Stimulated activated CD8-positive, alpha-beta memory T cell treated with anti-CD3 and anti-CD28 coated beads, Interleukin-4, amount 100 ng/mL, for 1 hour (primary cell): ENCODE measurements around the gene OPRD1.
"Not testable (repeated sequence)": the region's sequence is repeated elsewhere in the genome, so short reads cannot be mapped to it uniquely, and the experiment has no call there.

Experiments used
- DNase-seq, 2 donors: peaks; one replicate each; pipeline ENCODE4 v3.0.0-alpha.2; 2020; ENCODE audit warnings: low read depth in 2 of 2, low spot score in 1 of 2

The OPRD1 gene

DNA sequence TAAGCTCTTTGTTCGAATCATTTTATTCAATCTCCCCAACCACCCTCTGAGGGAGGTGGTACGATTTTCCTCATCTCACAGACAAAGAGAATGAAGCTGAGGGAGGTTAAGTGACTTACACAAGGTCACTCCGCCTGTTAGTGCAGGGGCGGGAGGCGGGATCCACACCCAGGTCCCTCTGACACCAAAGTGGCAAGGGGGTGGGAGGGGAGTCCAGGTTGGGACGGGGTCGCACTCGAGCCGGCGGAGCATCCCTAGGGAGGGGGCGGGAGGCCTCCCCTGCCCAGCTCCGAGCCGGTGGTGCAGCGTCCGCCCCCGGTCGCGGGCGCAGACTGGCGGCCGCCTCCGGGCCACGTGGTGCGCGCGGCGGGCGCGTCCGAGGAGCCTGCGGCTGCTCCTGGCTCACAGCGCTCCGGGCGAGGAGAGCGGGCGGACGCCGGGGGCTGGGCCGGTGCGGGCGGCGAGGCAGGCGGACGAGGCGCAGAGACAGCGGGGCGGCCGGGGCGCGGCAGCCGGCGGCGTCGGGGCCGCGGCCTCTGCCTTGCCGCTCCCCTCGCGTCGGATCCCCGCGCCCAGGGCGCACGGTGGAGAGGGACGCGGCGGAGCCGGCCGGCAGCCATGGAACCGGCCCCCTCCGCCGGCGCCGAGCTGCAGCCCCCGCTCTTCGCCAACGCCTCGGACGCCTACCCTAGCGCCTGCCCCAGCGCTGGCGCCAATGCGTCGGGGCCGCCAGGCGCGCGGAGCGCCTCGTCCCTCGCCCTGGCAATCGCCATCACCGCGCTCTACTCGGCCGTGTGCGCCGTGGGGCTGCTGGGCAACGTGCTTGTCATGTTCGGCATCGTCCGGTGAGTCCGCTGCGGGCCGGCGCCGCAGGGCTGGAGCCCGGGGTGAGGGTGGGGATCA, at the start of gene OPRD1:
Gene OPRD1, plus strand, starts transcription at position 405 of the 903 bp plus-strand sequence. Its CDS starts 214 bp downstream, at position 619.
- DNase-seq, result no peak

DNA sequence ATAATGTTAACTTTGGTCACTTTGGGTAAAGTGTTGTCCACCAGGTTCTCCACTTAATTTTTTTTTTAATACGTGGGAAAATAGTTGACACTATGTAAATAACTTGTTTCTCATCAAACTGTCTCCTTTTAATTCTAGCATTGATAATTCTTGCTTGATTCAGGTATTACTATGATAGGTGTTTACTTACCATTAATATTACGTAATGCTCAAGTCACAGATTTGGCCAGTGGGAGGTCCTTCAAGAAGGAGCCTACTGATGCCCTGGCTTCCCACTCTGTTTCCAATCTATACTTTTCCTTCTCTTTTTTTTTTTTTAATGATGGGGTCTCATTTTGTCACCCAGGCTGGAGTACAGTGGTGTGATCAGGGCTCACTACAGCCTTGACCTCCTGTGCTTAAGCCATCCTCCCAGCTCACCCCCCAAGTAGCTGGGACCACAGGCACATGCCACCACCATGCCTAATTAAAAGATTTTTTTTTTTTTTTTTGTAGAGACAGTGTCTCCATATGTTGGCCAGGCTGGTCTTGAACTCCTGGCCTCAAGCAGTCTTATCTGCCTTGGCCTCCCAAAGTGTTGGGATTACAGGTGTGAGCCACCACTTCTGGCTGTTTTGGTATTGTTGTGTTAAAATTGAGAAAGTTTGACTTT, 45.3 kb upstream of the OPRD1 start:
- no peak for DNase-seq

DNA sequence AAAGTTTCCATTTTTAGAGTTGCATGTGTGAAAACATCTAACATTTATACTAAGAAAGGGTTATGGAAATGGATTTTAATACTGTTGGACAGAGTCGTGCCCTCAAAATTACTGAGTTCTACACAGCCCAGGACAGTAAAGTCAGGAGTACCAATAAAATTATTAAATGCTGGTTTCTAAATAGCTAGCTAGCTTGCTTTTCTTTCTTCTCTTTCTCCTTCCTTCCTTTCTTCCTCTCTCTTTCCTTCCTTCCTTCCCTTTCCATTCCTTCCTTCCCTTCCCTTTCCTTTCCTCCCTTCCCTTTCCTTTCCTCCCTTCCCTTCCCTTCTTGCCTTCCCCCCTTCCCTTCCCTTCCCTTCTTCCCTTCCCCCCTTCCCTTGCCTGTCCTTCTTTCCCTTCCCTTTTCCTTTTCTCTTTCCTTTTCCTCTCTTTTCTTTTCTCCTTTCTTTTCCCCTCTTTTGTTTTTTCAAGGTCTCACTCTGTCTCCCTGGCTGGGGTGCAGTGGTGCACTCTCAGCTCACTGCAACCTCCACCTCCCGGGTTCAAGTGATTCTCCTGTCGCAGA, 41.3 kb upstream of the OPRD1 start:
- DNase-seq, result no peak

DNA sequence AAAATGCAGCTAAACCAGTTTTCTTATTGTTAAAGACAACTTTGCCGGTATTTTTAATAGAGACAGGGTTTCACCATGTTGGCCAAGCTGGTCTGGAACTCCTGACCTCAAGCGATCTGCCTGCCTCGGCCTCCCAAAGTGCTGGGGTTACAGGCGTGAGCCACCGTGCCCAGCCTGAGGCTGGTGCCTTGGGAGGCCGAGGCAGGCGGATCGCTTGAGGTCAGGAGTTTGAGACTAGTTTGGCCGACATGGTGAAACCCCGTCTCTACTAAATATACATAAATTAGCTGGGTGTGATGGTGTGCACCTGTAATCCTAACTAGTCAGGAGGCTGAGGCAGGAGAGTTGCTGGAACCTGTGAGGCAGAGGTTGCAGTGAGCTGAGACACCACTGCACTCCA, 40.0 kb upstream of the OPRD1 start:
- DNase-seq, result not testable (repeated sequence)

DNA sequence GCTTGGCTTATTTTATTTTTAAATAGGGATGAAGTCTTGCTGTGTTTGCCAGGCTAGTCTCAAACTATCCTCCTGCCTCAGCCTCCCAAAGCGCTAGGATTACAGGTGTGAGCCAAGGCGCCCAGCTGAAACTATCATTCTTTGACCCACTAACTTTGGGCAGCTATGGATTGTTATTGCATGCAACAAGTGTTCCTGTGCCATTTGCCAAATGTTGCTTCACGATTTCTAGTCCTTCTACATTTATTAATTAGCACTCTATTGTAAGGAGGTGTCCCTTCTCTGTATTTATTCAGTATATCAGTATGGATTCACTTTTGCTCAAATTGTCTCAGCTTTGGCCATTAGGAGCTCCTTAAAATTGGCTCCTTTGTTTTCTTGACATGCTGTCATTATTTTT, 38.9 kb upstream of the OPRD1 start:
- no peak for DNase-seq

DNA sequence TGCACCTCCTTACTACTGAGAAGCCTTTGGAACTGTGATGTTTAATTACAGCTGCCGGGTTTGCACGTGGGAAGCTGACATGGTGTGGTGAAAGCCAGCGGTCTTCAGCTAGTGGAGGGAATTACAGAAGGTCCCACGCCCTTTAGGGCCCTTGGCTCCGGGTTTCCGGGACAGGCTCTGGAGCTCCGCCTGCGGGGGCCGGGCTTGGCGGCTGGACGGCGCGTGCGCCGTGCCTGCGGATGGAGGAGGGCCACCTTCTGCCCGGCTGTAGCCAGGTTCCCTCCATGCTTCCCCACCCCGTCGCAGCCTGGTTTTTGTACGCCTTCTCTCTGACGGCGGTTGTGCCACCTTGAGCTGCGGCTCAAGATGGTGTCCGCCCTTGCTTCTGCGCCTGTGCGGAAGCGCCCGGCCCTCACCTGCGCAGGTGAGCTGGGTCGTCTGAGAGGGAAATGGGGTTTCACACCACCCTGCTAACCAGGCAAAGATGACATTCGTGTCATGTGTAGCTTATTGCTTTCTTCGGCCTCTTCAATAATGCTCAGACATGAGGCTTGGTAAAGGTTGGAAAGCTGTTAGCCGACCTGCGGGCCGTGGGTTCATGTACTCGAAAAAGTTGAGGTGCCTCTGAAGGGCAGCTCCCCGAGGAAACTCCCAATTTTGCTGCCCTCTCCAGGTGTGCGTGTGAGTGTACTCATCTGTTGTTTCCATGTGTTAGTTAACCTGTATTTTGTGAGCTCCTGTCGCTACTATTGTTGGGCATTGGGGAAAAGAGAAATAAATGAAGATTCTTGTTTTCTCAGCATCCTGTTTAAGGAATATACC, 36.6 kb upstream of the OPRD1 start:
- DNase-seq, result peak; percentile 23 to 47

DNA sequence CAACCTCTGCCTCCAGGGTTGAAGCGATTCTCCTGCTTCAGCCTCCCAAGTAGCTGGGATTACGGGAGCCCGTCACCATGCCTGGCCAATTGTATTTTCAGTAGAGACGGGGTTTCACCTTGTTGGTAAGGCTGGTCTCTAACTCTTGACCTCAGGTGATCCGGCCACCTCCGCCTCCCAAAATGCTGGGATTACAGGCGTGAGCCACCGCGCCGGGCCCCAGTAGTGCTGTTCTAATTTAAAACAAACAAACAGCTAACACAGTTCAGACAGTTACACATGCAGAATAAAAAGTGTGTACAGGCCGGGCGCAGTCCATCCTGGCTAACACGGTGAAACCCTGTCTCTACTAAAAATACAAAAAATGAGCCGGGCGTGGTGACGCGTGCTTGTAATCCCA, 35.6 kb upstream of the OPRD1 start:
- no peak for DNase-seq

DNA sequence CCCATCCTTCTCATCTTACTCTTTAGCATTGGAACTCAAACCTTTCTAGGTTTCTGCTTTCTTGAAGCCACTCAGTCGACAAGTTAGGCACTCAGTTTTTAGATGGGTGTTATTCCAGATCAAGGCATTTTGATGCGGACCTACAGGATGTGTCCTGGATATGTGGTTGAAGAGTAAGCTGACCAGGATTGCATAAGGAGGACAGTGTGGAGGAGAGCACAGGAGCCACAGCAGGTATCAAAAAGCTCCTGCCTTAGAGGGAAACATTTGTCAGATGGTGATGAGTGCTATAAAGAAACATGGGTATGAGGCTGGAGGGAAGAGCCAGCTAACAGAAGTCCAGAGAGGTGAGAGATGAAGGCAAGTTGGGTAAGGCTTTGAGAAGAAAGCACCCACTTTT, 33.9 kb upstream of the OPRD1 start:
- DNase-seq, result no peak

DNA sequence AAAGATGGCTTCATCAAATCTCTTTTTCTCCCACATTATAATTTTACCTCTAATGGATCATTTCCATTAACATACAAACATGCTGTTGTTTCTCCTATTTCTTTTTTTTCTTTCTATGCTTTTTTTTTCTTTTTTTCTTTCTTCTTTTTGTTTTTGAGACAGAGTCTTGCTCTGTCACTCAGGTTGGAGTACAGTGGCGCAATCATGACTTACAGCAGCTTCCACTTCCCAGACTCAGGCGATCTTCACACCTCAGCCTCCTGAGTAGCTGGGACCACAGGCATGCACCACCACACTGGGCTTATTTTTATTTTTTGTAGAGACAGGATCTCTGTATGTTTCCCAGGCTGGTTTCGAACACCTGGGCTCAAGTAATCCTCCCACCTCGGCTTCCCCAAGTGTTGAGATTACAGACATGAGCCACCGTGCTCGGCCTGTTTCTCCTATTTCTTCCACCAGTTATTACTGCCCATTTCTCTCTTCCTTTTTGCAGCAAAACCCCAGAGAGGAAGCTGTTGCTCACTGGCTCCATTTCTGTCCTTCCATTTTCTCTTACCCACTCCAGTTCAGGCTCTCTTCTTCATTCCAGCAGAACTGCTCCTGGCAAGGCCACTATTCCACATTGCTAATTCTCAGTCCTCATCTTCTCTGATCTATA, 32.1 kb upstream of the OPRD1 start:
- DNase-seq, result no peak

DNA sequence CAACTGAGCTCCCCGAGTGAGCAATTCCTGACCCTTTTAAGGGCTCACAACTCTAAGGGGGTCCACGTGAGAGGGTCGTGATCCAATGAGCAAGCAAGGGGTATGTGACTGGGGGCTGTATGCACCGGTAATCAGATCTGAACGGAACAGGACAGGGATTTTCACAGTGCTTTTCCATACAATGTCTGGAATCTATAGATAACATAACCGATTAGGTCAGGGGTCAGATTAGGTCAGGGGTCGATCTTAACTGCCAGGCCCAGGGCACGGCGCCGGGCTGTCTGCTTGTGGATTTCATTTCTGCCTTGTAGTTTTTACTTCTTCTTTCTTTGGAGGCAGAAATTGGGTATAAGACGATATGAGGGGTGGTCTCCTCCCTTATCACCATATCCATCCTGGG, 30.7 kb upstream of the OPRD1 start:
- no peak for DNase-seq

DNA sequence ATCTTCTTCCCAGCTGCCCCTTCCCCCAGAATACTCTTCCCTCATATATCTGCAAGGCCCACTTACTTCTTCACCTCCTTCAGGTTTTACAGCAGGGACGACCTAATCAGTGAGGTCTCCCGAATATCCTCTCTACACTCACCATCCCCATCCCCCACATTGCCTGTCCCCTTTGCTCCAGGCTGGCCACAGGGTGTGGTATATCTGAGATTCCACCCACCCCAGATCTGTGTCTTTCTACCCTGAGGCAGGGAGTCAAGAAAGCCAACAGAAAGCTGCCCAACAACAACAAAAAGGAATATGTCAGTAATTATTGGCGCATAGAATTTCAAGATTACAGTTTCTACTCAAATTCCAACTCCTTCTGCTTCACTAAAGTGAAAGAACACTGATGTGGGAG, 30.0 kb upstream of the OPRD1 start:
- DNase-seq, result no peak

DNA sequence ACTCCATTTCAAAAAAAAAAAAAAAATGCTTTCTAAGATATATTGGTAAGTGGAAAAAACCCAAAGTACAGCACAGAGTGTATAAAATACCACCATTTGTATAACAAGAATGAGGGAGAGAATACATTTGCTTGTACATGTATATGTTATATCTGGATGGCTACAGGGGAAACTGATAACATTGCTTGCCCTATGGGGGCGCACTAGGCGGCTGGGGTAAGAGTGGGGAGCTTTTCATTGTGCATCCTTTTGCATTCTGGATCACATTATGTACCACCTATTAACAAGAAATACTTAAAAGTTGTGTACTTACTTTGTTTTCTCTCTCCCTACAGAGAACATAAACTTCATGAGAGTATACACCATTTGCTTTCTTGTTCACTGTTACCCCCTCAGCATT, 28.6 kb upstream of the OPRD1 start:
- no peak for DNase-seq

DNA sequence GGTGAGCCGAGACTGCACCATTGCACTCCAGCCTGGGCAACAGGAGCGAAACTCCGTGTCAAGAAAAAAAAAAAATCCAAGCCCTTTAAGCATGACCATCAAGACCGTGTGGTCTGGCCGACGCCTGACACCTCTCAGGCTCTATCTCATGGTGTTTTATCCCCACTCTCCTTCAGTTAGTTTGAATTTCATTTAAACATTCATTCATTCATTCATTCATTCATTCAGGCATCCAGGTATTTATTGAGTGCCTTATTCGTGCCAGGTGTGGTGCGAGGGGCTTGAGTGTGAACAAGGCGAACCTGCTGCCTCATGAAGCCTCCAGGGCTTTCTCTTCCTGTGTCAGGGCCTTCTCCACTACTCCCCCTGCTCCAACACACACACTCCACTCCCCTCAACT, 22.6 kb upstream of the OPRD1 start:
- no peak for DNase-seq

DNA sequence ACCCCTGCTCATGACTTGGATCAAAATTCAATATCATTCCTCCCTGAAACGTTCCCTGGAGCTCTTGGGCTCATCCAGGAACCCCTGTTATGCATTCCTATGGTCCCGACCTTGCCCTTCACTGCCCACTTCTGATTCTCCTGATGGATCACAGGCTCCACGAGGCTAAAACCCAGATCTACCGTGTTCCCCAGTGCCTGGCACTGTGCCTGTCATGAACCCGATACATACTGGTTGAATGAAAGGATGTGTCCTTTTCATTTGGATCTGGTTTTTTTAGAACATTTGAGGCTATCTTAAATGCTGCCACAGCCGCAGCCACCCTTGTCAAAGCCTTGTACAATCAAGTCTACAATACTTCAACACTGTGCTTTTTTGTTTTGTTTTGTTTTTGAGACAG, 22.2 kb upstream of the OPRD1 start:
- no peak for DNase-seq

DNA sequence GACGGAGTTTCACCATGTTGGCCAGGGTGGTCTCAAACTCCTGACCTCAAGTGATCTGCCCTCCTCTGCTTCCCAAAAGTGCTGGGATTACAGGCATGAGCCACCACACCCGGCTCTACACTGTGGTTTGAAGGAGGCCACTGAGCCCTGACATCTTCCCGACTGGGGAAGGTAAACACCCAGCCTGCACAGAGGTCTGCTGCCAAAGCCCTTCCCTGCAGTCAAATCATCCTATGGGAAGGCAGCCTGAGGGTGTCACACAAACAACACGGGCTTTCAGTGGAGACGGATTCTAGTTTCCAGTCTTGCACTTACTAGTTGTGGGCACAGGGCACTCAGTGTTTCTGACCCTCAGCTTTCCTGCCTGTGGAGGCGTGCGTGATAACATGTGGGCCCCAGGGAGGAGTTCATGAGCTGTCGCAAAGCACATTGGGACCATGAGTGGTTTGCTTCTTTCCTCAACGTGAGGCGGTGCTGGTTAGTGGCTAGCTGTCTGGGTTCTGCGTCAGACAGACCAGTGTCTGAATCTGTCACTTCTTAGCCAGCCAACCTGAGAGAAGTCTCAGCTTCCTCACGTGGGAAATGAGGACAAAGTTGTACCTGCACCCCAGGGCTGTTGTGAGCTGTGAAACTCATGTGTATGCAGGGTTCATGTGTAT, 21.5 kb upstream of the OPRD1 start:
- no peak for DNase-seq

DNA sequence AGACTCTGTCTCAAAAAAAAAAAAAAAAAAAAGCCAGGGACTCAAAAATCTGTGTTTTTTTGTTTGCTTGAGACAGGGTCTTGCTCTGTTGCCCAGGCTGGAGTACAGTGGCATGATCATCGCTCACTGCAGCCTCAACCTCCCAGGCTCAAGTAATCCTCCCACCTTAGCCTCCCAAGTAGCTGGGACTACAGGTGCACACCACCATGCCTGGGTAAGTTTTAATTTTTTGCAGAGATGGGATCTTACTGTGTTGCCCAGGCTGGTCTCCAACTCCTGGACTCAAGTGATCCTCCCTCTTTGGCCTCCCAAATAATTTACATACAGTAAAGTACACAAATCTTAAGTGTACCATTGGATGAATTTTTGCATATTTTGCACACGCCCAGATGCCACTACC, 20.0 kb upstream of the OPRD1 start:
- DNase-seq, result not testable (repeated sequence)

DNA sequence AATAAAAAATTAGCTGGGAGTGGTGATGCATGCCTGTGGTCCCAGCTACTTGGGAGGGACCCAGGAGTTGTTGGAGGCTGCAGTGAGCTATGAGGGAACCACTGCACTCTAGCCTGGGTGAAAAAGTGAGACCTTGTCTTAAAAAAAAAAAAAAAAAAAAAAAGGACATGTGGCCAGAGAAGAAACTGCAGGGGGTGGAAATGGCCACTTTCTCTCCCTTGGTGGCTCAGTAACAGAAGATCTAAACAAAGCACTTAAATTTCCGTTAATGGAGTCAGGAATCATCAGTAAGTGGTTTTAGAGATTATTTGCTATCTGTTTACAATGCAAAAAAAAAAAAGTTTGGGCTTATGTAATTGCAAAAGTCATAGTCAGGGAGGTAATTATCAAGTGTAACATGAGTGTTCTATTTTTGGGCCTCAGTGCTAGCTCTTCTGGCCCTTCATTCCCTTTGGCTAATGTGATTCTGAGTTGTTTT, 19.3 kb upstream of the OPRD1 start:
- no peak for DNase-seq

DNA sequence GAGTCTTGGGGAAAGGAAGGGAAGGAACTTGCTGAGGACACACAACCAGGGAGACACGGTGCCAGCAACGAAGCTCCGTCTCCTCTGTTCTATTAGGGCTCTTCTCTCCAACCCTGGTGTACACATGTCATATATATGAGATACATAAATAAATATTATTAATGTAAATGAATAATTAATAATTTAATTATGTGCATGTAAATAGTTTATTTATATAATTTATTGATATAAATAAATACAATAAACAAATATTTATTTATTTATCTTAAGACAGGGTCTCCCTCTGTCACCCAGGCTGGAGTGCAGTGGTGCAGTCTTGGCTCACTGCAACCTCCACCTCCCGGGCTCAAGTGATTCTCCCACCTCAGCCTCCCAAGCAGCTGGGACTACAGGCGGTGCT, 17.4 kb upstream of the OPRD1 start:
- DNase-seq, result not testable (repeated sequence)

DNA sequence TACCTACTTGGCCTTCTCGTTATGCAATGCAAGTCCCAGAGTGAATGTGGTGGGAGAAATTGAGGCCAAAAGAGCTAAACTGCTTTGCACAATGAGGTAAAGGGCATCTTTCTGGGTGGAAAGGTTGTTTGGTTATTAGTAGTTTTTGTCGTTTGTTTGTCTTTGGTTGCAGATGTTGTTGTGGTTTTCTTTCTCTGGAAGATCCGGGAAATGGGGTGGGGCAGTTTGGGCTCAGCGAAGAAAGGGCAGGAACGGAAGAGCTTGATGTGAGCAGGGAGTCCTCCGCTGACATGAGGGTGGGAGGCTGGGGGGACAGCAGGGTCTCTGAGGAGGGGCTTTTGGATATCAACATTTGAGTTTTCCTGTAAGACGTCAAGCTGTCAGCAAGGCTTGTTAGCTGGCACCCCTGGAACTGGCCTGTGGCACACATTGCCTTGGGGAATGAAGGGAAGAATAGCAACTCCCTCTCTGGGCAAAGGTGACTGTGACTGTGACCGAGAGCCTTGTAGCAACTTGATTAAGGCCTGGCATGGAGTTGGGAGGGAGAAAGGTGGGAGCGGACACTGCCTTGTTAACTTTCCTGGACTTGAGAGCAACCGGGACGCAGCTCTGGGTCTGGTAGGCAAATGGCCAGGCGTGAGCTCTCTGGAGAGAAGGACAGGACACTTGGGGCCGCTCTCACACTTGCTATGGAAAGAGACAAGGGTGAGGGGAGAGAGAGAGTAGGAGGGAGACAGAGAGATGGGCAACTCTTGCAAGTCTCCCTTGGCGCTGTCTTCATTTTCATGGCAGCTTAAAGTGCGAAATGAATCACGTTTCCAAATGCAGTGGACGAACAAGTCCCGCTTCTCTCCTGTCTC, 15.4 kb upstream of the OPRD1 start:
- no peak for DNase-seq
